Ishikawa (cell line): Measurements from ENCODE around the gene EVI2A.

Experiments
- CEBPB ChIP-seq: IDR thresholded peaks from 2 replicates; pipeline ENCODE4 v1.6.1; 2012
- CREB1 ChIP-seq: IDR thresholded peaks from 2 replicates; pipeline ENCODE4 v1.6.1; 2012; ENCODE audit warnings: low read depth
- EGR1 ChIP-seq: IDR thresholded peaks from 2 replicates; pipeline ENCODE4 v1.6.1; 2012
- EP300 ChIP-seq: IDR thresholded peaks from 2 replicates; pipeline ENCODE4 v1.6.1; 2012; ENCODE audit warnings: borderline replicate concordance
- FOXM1 ChIP-seq: IDR thresholded peaks from 2 replicates; pipeline ENCODE4 v1.6.1; 2012; ENCODE audit warnings: low read depth, borderline replicate concordance
- MAX ChIP-seq: IDR thresholded peaks from 2 replicates; pipeline ENCODE4 v1.6.1; 2012
- NFIC ChIP-seq: IDR thresholded peaks from 2 replicates; pipeline ENCODE4 v1.6.1; 2012
- RAD21 ChIP-seq: IDR thresholded peaks from 2 replicates; pipeline ENCODE4 v1.6.1; 2012; ENCODE audit warnings: low read depth
- REST ChIP-seq: IDR thresholded peaks from 2 replicates; pipeline ENCODE4 v1.6.1; 2012; ENCODE audit warnings: low read depth, mild to moderate bottlenecking
- TAF1 ChIP-seq: IDR thresholded peaks from 2 replicates; pipeline ENCODE4 v1.6.1; 2012; ENCODE audit warnings: low read depth, mild to moderate bottlenecking
- TCF12 ChIP-seq: IDR thresholded peaks from 2 replicates; pipeline ENCODE4 v1.6.1; 2012; ENCODE audit warnings: low read depth
- TEAD4 ChIP-seq: IDR thresholded peaks from 2 replicates; pipeline ENCODE4 v1.6.1; 2012
- USF1 ChIP-seq: IDR thresholded peaks from 2 replicates; pipeline ENCODE4 v1.6.1; 2012
- YY1 ChIP-seq: IDR thresholded peaks from 2 replicates; pipeline ENCODE4 v1.6.1; 2012; ENCODE audit warnings: low read depth
- ZBTB7A ChIP-seq: IDR thresholded peaks from 2 replicates; pipeline ENCODE4 v1.6.1; 2012; ENCODE audit warnings: low read depth

The EVI2A gene

GRCh38 chr17:31309556-31309955 is 11.9 kb downstream of the EVI2A start:
- no peak for TF ChIP-seq TEAD4

GRCh38 chr17:31308372-31309334 is 12.8 kb downstream of the EVI2A start:
- TF ChIP-seq CEBPB (no peak), MAX (no peak), NFIC (no peak), RAD21 (no peak), TCF12 (no peak), EGR1 (no peak), TAF1 (no peak), EP300 (no peak), TEAD4 (no peak), ZBTB7A (no peak), REST (no peak), CREB1 (no peak), USF1 (no peak), FOXM1 (no peak), YY1 (no peak)

- no peak for TF ChIP-seq YY1
- TF ChIP-seq TAF1, result no peak
- no peak for TF ChIP-seq EP300
- TF ChIP-seq TCF12, result no peak
- TF ChIP-seq MAX, result no peak
- TF ChIP-seq ZBTB7A, result no peak
- TF ChIP-seq CEBPB, result no peak
- TF ChIP-seq RAD21, result no peak
- TF ChIP-seq EGR1, result no peak
- TF ChIP-seq USF1, result no peak
- TF ChIP-seq REST, result no peak
- no peak for TF ChIP-seq CREB1
Observed at GRCh38 chr17:31307640-31308039, 13.8 kb downstream of the EVI2A start.

GRCh38 chr17:31299624-31300023 is 21.8 kb downstream of the EVI2A start:
- TF ChIP-seq USF1, result no peak
- no peak for TF ChIP-seq RAD21
- TF ChIP-seq NFIC, result no peak
- no peak for TF ChIP-seq CEBPB
- no peak for TF ChIP-seq EGR1
- no peak for TF ChIP-seq MAX
- no peak for TF ChIP-seq YY1
- no peak for TF ChIP-seq TCF12
- no peak for TF ChIP-seq EP300
- TF ChIP-seq CREB1, result no peak
- no peak for TF ChIP-seq TAF1
- no peak for TF ChIP-seq REST
- no peak for TF ChIP-seq TEAD4
- no peak for TF ChIP-seq FOXM1
- TF ChIP-seq ZBTB7A, result no peak
